ENCODE results near the gene ELN. TPM values are rescaled to one million over a fixed set of nuclear protein-coding genes. Genes with fewer than 3 reads are reported as not detected.

Gene ELN
- total and polyA plus RNA-seq, 2 of the 4 experiments (the other 2 are of a cell fraction): 2.2 to 14.3 TPM

- TF ChIP-seq USF2 (IDR thresholded peaks at IDR 0.05; ENCODE audit: low read depth, low read length): no peak
These were observed 25.4 kb upstream of the ELN start (continued) for GRCh38 chr7:74002474-74003017.

- in situ Hi-C loops (cut with MboI; ENCODE audit: low sequenced_read_pairs): no loop called here
- peak overlapping the region; percentile 81; the same call in 1 of the 2 replicates for H2AK5ac ChIP-seq (ENCODE audit: low read depth, low read length)
- peak overlapping the region in 1 of 2 experiments; percentile 76; a peak in 1 of 4 replicates for H4K8ac ChIP-seq (ENCODE audit: low read depth in 2 of 2, low read length in 2 of 2)
- peak overlapping the region; percentile 71 for H2BK20ac ChIP-seq (ENCODE audit: low read depth, low read length)
- 98% methylated on average over 5 of the region's 8 CpGs; no CpG with 5 or more reads in 1 of the 2 experiments for WGBS, 2 experiments (ENCODE audit: extremely low coverage in 2 of 2, insufficient read length in 1 of 2)
- intact Hi-C loops (cut with micrococcal nuclease): loop anchor here (5.0 kb wide), 1 partner anchor 111 kb away; no protein-coding TSS in a partner anchor
- ChIA-PET POLR2A (ENCODE audit: unreplicated experiment) (no interaction called here), CTCF (no interaction called here)
- H2BK5ac ChIP-seq (ENCODE audit: low read depth, low read length, poor library complexity, severe bottlenecking): no peak overlapping the region
- H3K4me2 ChIP-seq (ENCODE audit: low read depth, low read length): no peak overlapping the region
- H3K79me1 ChIP-seq (ENCODE audit: low read depth in 1 of 2, low read length in 2 of 2): no peaks in the 10 kb centered on the region
- BruUV-seq (replicated peaks): no TSS peak
- H3K9me3 ChIP-seq (ENCODE audit: control insufficient read depth, insufficient read depth, low read length): no peaks in the 10 kb centered on the region
- H3K9ac ChIP-seq (ENCODE audit: low read depth, low read length): no peak overlapping the region
- H3K23ac ChIP-seq (ENCODE audit: low read depth, low read length): 0 out of 2 replicates have a peak overlapping the region, but pooled peaks have one; percentile 2
- H3K9me1 ChIP-seq (ENCODE audit: insufficient read depth, low read length): peaks cover 17% of the 10 kb centered on the region
- no peak overlapping the region for H3K4me3 ChIP-seq (ENCODE audit: insufficient read depth, low read depth, low read length)
- ATAC-seq (ENCODE audit: low read depth) (no peak), DNase-seq (no peak)
- peaks cover 23% of the 10 kb centered on the region for H3K4me1 ChIP-seq (ENCODE audit: control insufficient read depth, insufficient read depth, low read length)
- no peak overlapping the region for H3K27ac ChIP-seq (ENCODE audit: insufficient read depth, low read length)
- H2BK15ac ChIP-seq (ENCODE audit: low read depth, low read length): peak overlapping the region; percentile 90; the same call in 2 of the 3 replicates
- H4K5ac ChIP-seq (ENCODE audit: low read depth, low read length): no peak overlapping the region
- no peaks in the 10 kb centered on the region for H3K36me3 ChIP-seq (ENCODE audit: control insufficient read depth, insufficient read depth, low read length)
- H4K20me1 ChIP-seq (ENCODE audit: insufficient read depth, low read length): no peaks in the 10 kb centered on the region
- peak overlapping the region; percentile 91 for H3K4ac ChIP-seq (ENCODE audit: low read depth, low read length)
- H3K18ac ChIP-seq (ENCODE audit: low read depth, low read length): no peak overlapping the region
- peak overlapping the region; percentile 91; the same call in 1 of the 2 replicates for H4K91ac ChIP-seq (ENCODE audit: insufficient read depth, low read depth, low read length)
- no peak overlapping the region for H2AK9ac ChIP-seq (replicated peaks; ENCODE audit: low read depth, low read length, poor library complexity)
- peak overlapping the region; percentile 56; the same call in 1 of the 2 replicates for H3K14ac ChIP-seq (replicated peaks; ENCODE audit: low read depth, low read length)
- H3K56ac ChIP-seq (ENCODE audit: extremely low read depth, insufficient read depth, low read length): no peak overlapping the region
- dilution Hi-C loops (cut with HindIII; ENCODE audit: low sequenced_read_pairs, unreplicated experiment): loop anchor here (10.0 kb wide), 1 partner anchor 49 kb away; no protein-coding TSS in a partner anchor
- H2AFZ ChIP-seq (replicated peaks; ENCODE audit: low read length, poor library complexity): no peak overlapping the region
- H2BK120ac ChIP-seq (ENCODE audit: low read depth, low read length): peak overlapping the region; percentile 90
- H3K27me3 ChIP-seq (ENCODE audit: control insufficient read depth, insufficient read depth, low read length): no peaks in the 10 kb centered on the region
- TF ChIP-seq MAFK (IDR thresholded peaks at IDR 0.05; ENCODE audit: low read depth, low read length) (no peak), BHLHE40 (IDR thresholded peaks at IDR 0.05; ENCODE audit: low read depth, low read length) (no peak), SMC3 (IDR thresholded peaks at IDR 0.05; ENCODE audit: low read depth, low read length) (no peak), MXI1 (IDR thresholded peaks at IDR 0.05; ENCODE audit: borderline replicate concordance, low read depth, low read length) (no peak), USF2 (IDR thresholded peaks at IDR 0.05; ENCODE audit: low read depth, low read length) (no peak), RCOR1 (IDR thresholded peaks at IDR 0.05; ENCODE audit: insufficient replicate concordance, low read length) (no peak), CHD1 (IDR thresholded peaks at IDR 0.05; ENCODE audit: low read depth, low read length) (no peak), RFX5 (IDR thresholded peaks at IDR 0.05; ENCODE audit: low read depth, low read length) (no peak), MAZ (IDR thresholded peaks at IDR 0.05; ENCODE audit: borderline replicate concordance, low read depth, low read length) (no peak), RAD21 (IDR thresholded peaks at IDR 0.05; ENCODE audit: low read length) (no peak), NFE2L2 (IDR thresholded peaks at IDR 0.05; ENCODE audit: low read depth, low read length) (no peak), CTCF (conservative IDR thresholded peaks at IDR 0.05; ENCODE audit: low read depth, low read length) (no peak), CEBPB (IDR thresholded peaks at IDR 0.05; ENCODE audit: low read depth, low read length) (no peak), POLR2A (IDR thresholded peaks at IDR 0.05; ENCODE audit: low read depth, low read length) (no peak)
These were observed 24.4 kb upstream of the ELN start for GRCh38 chr7:74003621-74004020.

Data from IMR-90 (cell line).